Forelimb muscle (tissue), 1 donor: ENCODE measurements around the gene VDR. TPM values are rescaled to one million over a fixed set of nuclear protein-coding genes. Genes with fewer than 3 reads are reported as not detected.
"Not testable (repeated sequence)": the region's sequence is repeated elsewhere in the genome, so short reads cannot be mapped to it uniquely, and the experiment has no call there.

Experiments
- DNase-seq: peaks from one replicate; pipeline ENCODE4 v3.0.0-alpha.2; 2013; ENCODE audit warnings: low read depth
- polyA plus RNA-seq: library from polyadenylated mRNA; unstranded; fragments of 120-200 nt; gene quantifications from one replicate; pipeline ENCODE4 v1.2.1, GENCODE V29; 2013; ENCODE audit not compliant: insufficient read length

VDR gene
- polyA plus RNA-seq, 1 donor: 0.46 TPM

GRCh38 chr12:47828976-47829482 is 75.8 kb downstream of the VDR start:
- DNase-seq: no peak

GRCh38 chr12:47828008-47828975 is 76.5 kb downstream of the VDR start:
- DNase-seq: no peak

GRCh38 chr12:47825173-47825639 is 79.6 kb downstream of the VDR start:
- DNase-seq: no peak

- DNase-seq: no peak
Observed at GRCh38 chr12:47824635-47825034, 80.2 kb downstream of the VDR start.

GRCh38 chr12:47824198-47824597 is 80.6 kb downstream of the VDR start:
- no peak for DNase-seq

GRCh38 chr12:47823422-47824086 is 81.2 kb downstream of the VDR start:
- no peak for DNase-seq

- DNase-seq: no peak
Observed at GRCh38 chr12:47822863-47823262, 81.9 kb downstream of the VDR start.

- DNase-seq: no peak
Observed at GRCh38 chr12:47822401-47822800, 82.4 kb downstream of the VDR start.

GRCh38 chr12:47821346-47821706 is 83.5 kb downstream of the VDR start:
- DNase-seq: no peak

GRCh38 chr12:47820631-47821345 is 84.0 kb downstream of the VDR start:
- DNase-seq: peak; percentile 80

GRCh38 chr12:47819896-47820630 is 84.7 kb downstream of the VDR start, which contains the start of gene HDAC7:
HDAC7 (minus strand) TSS chr12:47819903; CDS start chr12:47819785, 118 bp downstream.
- no peak for DNase-seq

GRCh38 chr12:47819138-47819895 is 85.5 kb downstream of the VDR start:
- DNase-seq: no peak

GRCh38 chr12:47818467-47819137 is 86.2 kb downstream of the VDR start:
- DNase-seq: no peak

- no peak for DNase-seq
Observed at GRCh38 chr12:47818007-47818376, 86.8 kb downstream of the VDR start.

GRCh38 chr12:47817272-47818006 is 87.4 kb downstream of the VDR start:
- no peak for DNase-seq

- DNase-seq: no peak
Observed at GRCh38 chr12:47816403-47817271, 88.2 kb downstream of the VDR start.

GRCh38 chr12:47815447-47815846 is 89.3 kb downstream of the VDR start:
- not testable (repeated sequence) for DNase-seq

- no peak for DNase-seq
Observed at GRCh38 chr12:47814539-47815170, 90.1 kb downstream of the VDR start.
